Spleen (tissue), 11 donors: ENCODE measurements around the gene RGS6. TPM values are rescaled to one million over a fixed set of nuclear protein-coding genes. Genes with fewer than 3 reads are reported as not detected.

ENCODE experiments used
- DNase-seq: peaks from one replicate; pipeline ENCODE4 v3.0.0-alpha.2; 2020
- H3K27ac ChIP-seq, 8 donors: fragments of 200-600 bp; sonication (generic) in 7 of 8; 1 replicate in 4 of 8; 2 replicates in 4 of 8; pipeline versions ENCODE4 v1.5.0 to v1.8.0; 2016 to 2021; ENCODE audit warnings: inconsistent platforms in 4 of 8, mild to moderate bottlenecking in 4 of 8, moderate library complexity in 1 of 8
- H3K27me3 ChIP-seq, 7 donors: fragments of 200-600 bp; sonication (generic) in 6 of 7; replicated peaks in 1 of 7; 1 replicate in 4 of 7; 2 replicates in 3 of 7; pipeline versions ENCODE4 v1.5.0 to v1.8.0; 2016 to 2021; ENCODE audit warnings: inconsistent platforms in 3 of 7, mild to moderate bottlenecking in 1 of 7
- H3K36me3 ChIP-seq, 6 donors: fragments of 200-600 bp; sonication (generic) in 5 of 6; 1 replicate in 4 of 6; 2 replicates in 2 of 6; pipeline versions ENCODE4 v1.5.0 to v1.8.0; 2016 to 2021; ENCODE audit warnings: inconsistent platforms in 2 of 6
- H3K4me1 ChIP-seq, 6 donors: fragments of 200-600 bp; sonication (generic) in 5 of 6; 1 replicate in 3 of 6; 2 replicates in 3 of 6; pipeline versions ENCODE4 v1.5.0 to v1.8.0; 2016 to 2021; ENCODE audit warnings: inconsistent platforms in 3 of 6
- H3K4me3 ChIP-seq, 8 donors: fragments of 200-600 bp; sonication (generic) in 7 of 8; 1 replicate in 4 of 8; 2 replicates in 4 of 8; pipeline versions ENCODE4 v1.5.0 to v1.8.0; 2016 to 2021; ENCODE audit warnings: inconsistent platforms in 4 of 8, mild to moderate bottlenecking in 4 of 8, moderate library complexity in 2 of 8
- H3K9me3 ChIP-seq, 8 donors: fragments of 200-600 bp; sonication (generic) in 7 of 8; 1 replicate in 4 of 8; 2 replicates in 4 of 8; pipeline versions ENCODE4 v1.5.0 to v1.8.0; 2016 to 2021; ENCODE audit warnings: inconsistent platforms in 4 of 8
- POLR2A ChIP-seq, 3 donors: fragments of 450-650 bp; IDR thresholded peaks; one replicate each; pipeline ENCODE4 v1.5.1; 2017; ENCODE audit warnings: antibody characterized with exemption in 3 of 3, mild to moderate bottlenecking in 1 of 3
- POLR2AphosphoS5 ChIP-seq, 3 donors: sonication (generic); formaldehyde crosslinking; IDR thresholded peaks; one replicate each; pipeline ENCODE4 v1.5.1; 2017; ENCODE audit warnings: antibody characterized with exemption in 3 of 3
- WGBS, 5 donors: extraction: QIAGEN DNeasy Blood & Tissue Kit in 3 of 5; methylation state at CpG; one replicate each; pipeline versions ENCODE4 v1.1.5 to v1.1.7; 2013 to 2018; 5-methylcytosine and 5-hydroxymethylcytosine counted together
- intact Hi-C: fragments of 100-400 bp; cut with DNase I; formaldehyde crosslinking; loops from one replicate; pipeline ENCODE4 v1.15.0; 2023; ENCODE audit warnings: low total_unique reads
- polyA plus RNA-seq, 3 donors: library from polyadenylated mRNA; stranded (reverse); fragments of 200-250 nt; gene quantifications; one replicate each; pipeline ENCODE4 v1.2.1, GENCODE V29; 2013
- total RNA-seq, 7 donors: library from RNA; depleted of rRNA in 3 of 7; stranded (reverse); fragments of >200 nt in 3 of 7; fragmentation: NEBNext Ultra II Directional in 4 of 7; extraction: Animal tissue kit (Norgen Biotek cat#: 25700) in 4 of 7; gene quantifications; one replicate each; pipeline versions ENCODE4 v1.1.0 to v1.2.1, GENCODE V29; 2016 to 2021
- TF ChIP-seq, protein P1 (sequence below), 11 experiments: fragments of 200-600 bp in 7 of 11; fragments of 450-650 bp in 4 of 11; sonication (generic) in 4 of 11; IDR thresholded peaks in 8 of 11; conservative IDR thresholded peaks in 3 of 11; 1 replicate in 7 of 11; 2 replicates in 4 of 11; pipeline versions ENCODE4 v1.4.0 to v1.8.0; 2016 to 2021; ENCODE audit warnings: antibody characterized with exemption in 11 of 11, inconsistent platforms in 4 of 11, mild to moderate bottlenecking in 1 of 11
- donor health status: healthy with polysubstance abuse.
- donor health status: DM: no; HTN: no; CAD: no; lungs with moderate emphysema.
- donor health status: DM: no; HTN: no; CAD: no.
- donor health status: Bipolar disorder and iron deficiency.
- donor health status: healthy.
- donor health status: DM: no; HTN: no; CAD: no.
- donor health status: DM: yes; HTN: yes; CAD: no.

RGS6 gene
- total and polyA plus RNA-seq, 10 donors: 0.20 to 8.1 (median 2.3) TPM

DNA sequence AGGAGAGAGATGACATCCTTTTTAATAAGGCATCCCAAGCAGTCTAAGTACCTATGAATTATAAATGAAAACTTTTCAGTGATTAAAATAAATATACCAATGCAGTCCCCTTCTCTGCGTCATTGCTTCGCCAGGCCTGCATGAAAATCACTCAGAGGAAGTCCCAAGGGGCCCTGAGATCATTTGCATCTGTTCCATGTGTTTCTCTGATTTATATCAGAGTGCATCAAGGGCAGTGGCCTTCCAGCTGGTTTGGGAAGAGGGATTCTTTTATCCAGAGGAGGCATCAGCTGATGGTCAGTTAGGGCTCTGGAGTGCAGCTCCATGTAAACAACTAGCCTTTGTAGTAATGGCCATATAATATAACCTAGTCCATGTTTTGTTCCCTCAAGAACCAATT, 210.1 kb downstream of the RGS6 start:
- no peak for DNase-seq
- 67 to 94% (median 86%) methylated on average over 2 of the region's 2 CpGs for WGBS, 5 donors
- H3K27me3 ChIP-seq: peaks cover 0 to 5% (median 0%) of the 10 kb centered on the region in 7 donors

DNA sequence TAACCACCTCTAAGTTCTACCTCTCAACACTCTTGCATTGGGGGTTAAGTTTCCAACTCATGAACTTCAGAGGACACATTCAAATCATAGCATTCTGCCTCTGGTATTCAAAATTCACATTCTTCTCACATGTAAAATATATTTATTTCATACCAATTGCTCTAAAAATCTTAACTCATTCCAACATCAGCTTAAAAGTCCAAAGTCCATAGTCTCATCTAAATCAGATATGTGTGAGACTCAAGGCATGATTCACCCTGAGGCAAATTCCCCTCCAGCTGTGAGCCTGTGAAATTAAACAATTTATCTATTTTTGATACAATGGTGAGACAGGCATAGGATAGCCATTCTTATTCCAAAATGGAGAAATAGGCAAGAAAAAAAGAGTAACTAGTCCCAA, 214.0 kb downstream of the RGS6 start:
- Histone ChIP-seq H3K9me3 (no peaks in the 10 kb centered on the region), H3K4me3 (no peak overlapping the region), H3K36me3 (no peaks in the 10 kb centered on the region), H3K27me3 (peaks cover 0 to 8% (median 0%) of the 10 kb centered on the region in 7 donors), H3K4me1 (no peaks in the 10 kb centered on the region), H3K27ac (no peak overlapping the region)
- intact Hi-C loops: no loop called here
- TF ChIP-seq POLR2A (IDR thresholded peaks at IDR 0.05) (no peak), POLR2AphosphoS5 (IDR thresholded peaks at IDR 0.05) (no peak)
- TF ChIP-seq, protein P1, sequence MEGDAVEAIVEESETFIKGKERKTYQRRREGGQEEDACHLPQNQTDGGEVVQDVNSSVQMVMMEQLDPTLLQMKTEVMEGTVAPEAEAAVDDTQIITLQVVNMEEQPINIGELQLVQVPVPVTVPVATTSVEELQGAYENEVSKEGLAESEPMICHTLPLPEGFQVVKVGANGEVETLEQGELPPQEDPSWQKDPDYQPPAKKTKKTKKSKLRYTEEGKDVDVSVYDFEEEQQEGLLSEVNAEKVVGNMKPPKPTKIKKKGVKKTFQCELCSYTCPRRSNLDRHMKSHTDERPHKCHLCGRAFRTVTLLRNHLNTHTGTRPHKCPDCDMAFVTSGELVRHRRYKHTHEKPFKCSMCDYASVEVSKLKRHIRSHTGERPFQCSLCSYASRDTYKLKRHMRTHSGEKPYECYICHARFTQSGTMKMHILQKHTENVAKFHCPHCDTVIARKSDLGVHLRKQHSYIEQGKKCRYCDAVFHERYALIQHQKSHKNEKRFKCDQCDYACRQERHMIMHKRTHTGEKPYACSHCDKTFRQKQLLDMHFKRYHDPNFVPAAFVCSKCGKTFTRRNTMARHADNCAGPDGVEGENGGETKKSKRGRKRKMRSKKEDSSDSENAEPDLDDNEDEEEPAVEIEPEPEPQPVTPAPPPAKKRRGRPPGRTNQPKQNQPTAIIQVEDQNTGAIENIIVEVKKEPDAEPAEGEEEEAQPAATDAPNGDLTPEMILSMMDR (IDR thresholded peaks at IDR 0.05 in 8 of 11, conservative IDR thresholded peaks at IDR 0.05 in 3 of 11): no peak
- DNase-seq: no peak

More for the DNA sequence above, 210.1 kb downstream of the RGS6 start:
- Histone ChIP-seq H3K9me3 (no peaks in the 10 kb centered on the region), H3K4me3 (no peak overlapping the region), H3K36me3 (no peaks in the 10 kb centered on the region), H3K27ac (no peak overlapping the region), H3K4me1 (no peaks in the 10 kb centered on the region)
- no peak for TF ChIP-seq POLR2AphosphoS5 (IDR thresholded peaks at IDR 0.05)
- TF ChIP-seq POLR2A (IDR thresholded peaks at IDR 0.05): no peak
- TF ChIP-seq, protein P1 (IDR thresholded peaks at IDR 0.05 in 8 of 11, conservative IDR thresholded peaks at IDR 0.05 in 3 of 11): no peak
- intact Hi-C loops: no loop called here

DNA sequence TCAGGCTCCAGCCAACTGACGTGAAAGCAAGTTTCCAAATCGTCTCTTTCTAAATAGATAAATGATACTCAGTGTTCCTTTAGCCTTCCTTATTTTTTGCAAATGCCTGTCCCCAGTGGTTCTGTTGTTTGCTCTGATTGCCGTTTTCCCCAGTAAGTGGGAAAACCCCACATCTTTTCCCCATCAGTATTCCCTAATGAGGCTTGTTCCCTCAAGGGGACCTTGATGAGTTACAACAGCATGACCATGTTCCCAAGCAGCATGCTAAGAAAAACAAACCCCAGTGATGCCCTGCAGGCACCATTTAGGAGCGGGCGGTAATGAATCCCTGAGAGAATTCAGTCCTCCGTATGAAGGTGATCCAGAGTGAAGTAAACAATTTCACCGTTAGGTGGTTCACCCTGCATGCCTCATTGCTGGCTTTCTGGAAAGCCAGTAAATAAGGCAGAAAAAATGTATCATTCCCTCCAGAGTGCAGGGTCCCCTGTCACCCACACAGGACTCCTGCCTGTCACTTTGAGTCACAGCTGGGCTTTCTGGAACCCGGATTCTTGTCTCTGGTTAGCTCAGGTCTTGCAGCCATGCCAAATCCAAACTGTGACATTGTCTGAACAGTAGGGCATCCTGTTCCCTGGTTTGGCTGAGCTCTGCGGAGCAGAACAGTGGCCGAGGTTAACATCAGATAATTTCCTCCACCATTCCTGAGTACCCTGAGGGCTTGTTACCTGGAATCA, 222.6 kb downstream of the RGS6 start:
- Histone ChIP-seq H3K4me3 (no peak overlapping the region), H3K36me3 (no peaks in the 10 kb centered on the region), H3K4me1 (no peaks in the 10 kb centered on the region), H3K9me3 (peaks cover 0 to 23% (median 16%) of the 10 kb centered on the region in 8 donors), H3K27me3 (peaks cover 0 to 5% (median 0%) of the 10 kb centered on the region in 7 donors), H3K27ac (no peak overlapping the region)
- 83 to 92% (median 88%) methylated on average over 9 to 10 of the region's 10 CpGs for WGBS, 5 donors
- no peak for DNase-seq
- TF ChIP-seq, protein P1 (IDR thresholded peaks at IDR 0.05 in 8 of 11, conservative IDR thresholded peaks at IDR 0.05 in 3 of 11): no peak
- TF ChIP-seq POLR2AphosphoS5 (IDR thresholded peaks at IDR 0.05): no peak
- TF ChIP-seq POLR2A (IDR thresholded peaks at IDR 0.05): no peak
- intact Hi-C loops: no loop called here

DNA sequence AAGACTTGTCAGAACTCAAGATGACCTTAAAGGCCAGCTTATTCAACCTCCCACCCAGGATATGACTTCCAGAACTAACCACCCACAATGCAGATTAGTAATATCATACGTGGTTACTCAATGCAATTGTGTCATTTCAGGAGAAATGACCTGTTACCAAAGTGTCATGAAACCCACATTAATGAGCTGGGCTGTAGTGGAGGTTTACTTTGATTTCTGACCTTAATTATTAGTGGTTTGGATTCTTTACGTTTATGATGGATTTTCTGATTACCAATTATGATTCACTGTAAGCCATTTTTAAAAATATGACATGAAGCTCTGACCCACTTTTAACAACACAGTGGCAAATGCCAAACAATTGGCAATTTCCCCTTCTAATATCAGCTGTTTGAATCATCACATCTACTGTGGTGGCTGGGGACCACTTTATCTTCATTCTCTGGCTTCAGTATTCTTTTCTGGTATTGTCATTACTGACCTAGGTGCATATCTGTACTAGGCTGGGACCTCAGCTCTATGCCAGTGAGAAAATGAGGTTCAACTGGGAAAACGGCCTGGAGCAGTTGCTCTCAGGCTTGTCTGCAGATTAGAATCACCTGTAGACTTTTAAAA, 223.3 kb downstream of the RGS6 start:
- 60 to 75% (median 65%) methylated on average over 3 of the region's 3 CpGs for WGBS, 5 donors
- Histone ChIP-seq H3K27ac (no peak overlapping the region), H3K4me1 (no peaks in the 10 kb centered on the region), H3K36me3 (no peaks in the 10 kb centered on the region), H3K4me3 (no peak overlapping the region), H3K9me3 (peaks cover 0 to 23% (median 16%) of the 10 kb centered on the region in 8 donors), H3K27me3 (peaks cover 0 to 5% (median 0%) of the 10 kb centered on the region in 7 donors)
- no peak for TF ChIP-seq POLR2A (IDR thresholded peaks at IDR 0.05)
- TF ChIP-seq, protein P1 (IDR thresholded peaks at IDR 0.05 in 8 of 11, conservative IDR thresholded peaks at IDR 0.05 in 3 of 11): no peak
- no peak for TF ChIP-seq POLR2AphosphoS5 (IDR thresholded peaks at IDR 0.05)
- no peak for DNase-seq
- intact Hi-C loops: no loop called here
